Fibroblast of lung (primary cell): ENCODE measurements around the gene LTBP1. TPM values are rescaled to one million over a fixed set of nuclear protein-coding genes. Genes with fewer than 3 reads are reported as not detected.

ENCODE experiments used
- DNase-seq, 2 donors: peaks; one replicate each; pipeline versions ENCODE4 v3.0.0 to v3.0.0-alpha.2; 2010; ENCODE audit warnings: low read depth in 2 of 2
- H2AFZ ChIP-seq: 2 replicates; pipeline ENCODE4 v1.5.1; 2012; ENCODE audit warnings: low read length, control low read depth, inconsistent platforms
- H3K27ac ChIP-seq: 2 replicates; pipeline ENCODE4 v1.5.1; 2011; ENCODE audit warnings: low read length, control low read depth; ENCODE audit not compliant: insufficient read depth
- H3K27me3 ChIP-seq: 2 replicates; pipeline ENCODE4 v1.5.1; 2011; ENCODE audit warnings: mild to moderate bottlenecking, low read length; ENCODE audit not compliant: control insufficient read depth, insufficient read depth
- H3K36me3 ChIP-seq: 2 replicates; pipeline ENCODE4 v1.5.1; 2011; ENCODE audit warnings: low read length; ENCODE audit not compliant: control insufficient read depth, insufficient read depth
- H3K4me1 ChIP-seq: 2 replicates; pipeline ENCODE4 v1.5.1; 2011; ENCODE audit warnings: low read length; ENCODE audit not compliant: control insufficient read depth, insufficient read depth; ENCODE audit errors: extremely low read depth
- H3K4me2 ChIP-seq: 2 replicates; pipeline ENCODE4 v1.5.1; 2011; ENCODE audit warnings: low read length, control low read depth; ENCODE audit not compliant: insufficient read depth; ENCODE audit errors: extremely low read depth
- H3K4me3 ChIP-seq, 4 experiments: fragments of 200-600 bp in 1 of 4; sonication (generic) in 1 of 4; replicated peaks in 1 of 4; 2 replicates each; pipeline ENCODE4 v1.5.1; 2011 to 2016; ENCODE audit warnings: low read length in 4 of 4, low read depth in 3 of 4, mild to moderate bottlenecking in 3 of 4, control low read depth in 2 of 4, inconsistent platforms in 1 of 4, mixed read lengths in 1 of 4; ENCODE audit not compliant: insufficient read depth in 1 of 4; ENCODE audit errors: control extremely low read depth in 1 of 4
- H3K79me2 ChIP-seq: 2 replicates; pipeline ENCODE4 v1.5.1; 2012; ENCODE audit warnings: mild to moderate bottlenecking, low read length, inconsistent platforms; ENCODE audit not compliant: control insufficient read depth, insufficient read depth
- H3K9ac ChIP-seq: 2 replicates; pipeline ENCODE4 v1.5.1; 2011; ENCODE audit warnings: mild to moderate bottlenecking, low read length, control low read depth; ENCODE audit not compliant: insufficient read depth
- H3K9me3 ChIP-seq: 2 replicates; pipeline ENCODE4 v1.5.1; 2012; ENCODE audit warnings: low read depth, low read length; ENCODE audit not compliant: control insufficient read depth, insufficient read depth
- H4K20me1 ChIP-seq: 2 replicates; pipeline ENCODE4 v1.5.1; 2011; ENCODE audit warnings: low read length; ENCODE audit not compliant: control insufficient read depth, insufficient read depth; ENCODE audit errors: extremely low read depth
- CTCF ChIP-seq, 2 donors: IDR thresholded peaks in 1 of 2; conservative IDR thresholded peaks in 1 of 2; 1 replicate in 1 of 2; 2 replicates in 1 of 2; pipeline ENCODE4 v1.5.1; 2011 to 2012; ENCODE audit warnings: low read length in 2 of 2, control low read depth in 1 of 2, inconsistent platforms in 1 of 2, low read depth in 1 of 2, mild to moderate bottlenecking in 1 of 2
- EZH2 ChIP-seq: IDR thresholded peaks from 2 replicates; pipeline ENCODE4 v1.5.1; 2012; ENCODE audit warnings: low read length, control low read depth, mild to moderate bottlenecking; ENCODE audit errors: missing control alignments
- polyA plus RNA-seq, 2 donors: library from polyadenylated mRNA; depleted of rRNA in 1 of 2; stranded (reverse) in 1 of 2; unstranded in 1 of 2; fragments of >200 nt; gene quantifications; 2 replicates each; pipeline ENCODE4 v1.2.1, GENCODE V29; 2011 to 2012; ENCODE audit warnings: missing spikeins in 1 of 2
- total RNA-seq: library from RNA; depleted of rRNA; stranded (reverse); fragments of >200 nt; gene quantifications from 2 replicates; pipeline ENCODE4 v1.2.1, GENCODE V29; 2014

LTBP1 gene
- total and polyA plus RNA-seq, 2 donors (not counting 1 experiment from before 2014, with no cell fraction given), result 254 to 324 TPM

GRCh38 chr2:32960238-32960637 is 13.5 kb downstream of the LTBP1 start:
- no peaks in the 10 kb centered on the region for H3K27me3 ChIP-seq
- DNase-seq, result no peak
- TF ChIP-seq EZH2, result no peak
- TF ChIP-seq CTCF (conservative IDR thresholded peaks at IDR 0.05 in 1 of 2, IDR thresholded peaks at IDR 0.05 in 1 of 2; ENCODE audit: low read depth in 1 of 2, low read length in 2 of 2), result no peak
- H3K4me2 ChIP-seq, result no peak overlapping the region
- peaks cover 5% of the 10 kb centered on the region for H3K4me1 ChIP-seq
- H4K20me1 ChIP-seq, result no peaks in the 10 kb centered on the region
- no peak overlapping the region for H3K9ac ChIP-seq
- H2AFZ ChIP-seq, result no peak overlapping the region
- no peak overlapping the region for H3K27ac ChIP-seq
- no peak overlapping the region for H3K4me3 ChIP-seq
- no peaks in the 10 kb centered on the region for H3K79me2 ChIP-seq
- no peaks in the 10 kb centered on the region for H3K9me3 ChIP-seq
- H3K36me3 ChIP-seq, result no peaks in the 10 kb centered on the region

- H3K4me3 ChIP-seq, result no peak overlapping the region
- no peaks in the 10 kb centered on the region for H3K27me3 ChIP-seq
- no peaks in the 10 kb centered on the region for H3K9me3 ChIP-seq
- TF ChIP-seq CTCF (conservative IDR thresholded peaks at IDR 0.05 in 1 of 2, IDR thresholded peaks at IDR 0.05 in 1 of 2; ENCODE audit: low read depth in 1 of 2, low read length in 2 of 2) (no peak), EZH2 (no peak)
- no peak overlapping the region for H3K9ac ChIP-seq
- no peaks in the 10 kb centered on the region for H4K20me1 ChIP-seq
- H2AFZ ChIP-seq, result no peak overlapping the region
- H3K4me1 ChIP-seq, result peaks cover 5% of the 10 kb centered on the region
- H3K27ac ChIP-seq, result no peak overlapping the region
- H3K4me2 ChIP-seq, result no peak overlapping the region
- no peaks in the 10 kb centered on the region for H3K36me3 ChIP-seq
- no peak for DNase-seq
- no peaks in the 10 kb centered on the region for H3K79me2 ChIP-seq
These were observed 14.1 kb downstream of the LTBP1 start for GRCh38 chr2:32960647-32961403.

- TF ChIP-seq CTCF (conservative IDR thresholded peaks at IDR 0.05 in 1 of 2, IDR thresholded peaks at IDR 0.05 in 1 of 2; ENCODE audit: low read depth in 1 of 2, low read length in 2 of 2) (no peak), EZH2 (no peak)
- H3K4me1 ChIP-seq, result peaks cover 5% of the 10 kb centered on the region
- H3K4me3 ChIP-seq, result no peak overlapping the region
- no peak overlapping the region for H3K27ac ChIP-seq
- no peaks in the 10 kb centered on the region for H3K79me2 ChIP-seq
- H3K27me3 ChIP-seq, result no peaks in the 10 kb centered on the region
- H2AFZ ChIP-seq, result no peak overlapping the region
- H4K20me1 ChIP-seq, result no peaks in the 10 kb centered on the region
- H3K9me3 ChIP-seq, result no peaks in the 10 kb centered on the region
- H3K36me3 ChIP-seq, result no peaks in the 10 kb centered on the region
- no peak for DNase-seq
- H3K9ac ChIP-seq, result no peak overlapping the region
- no peak overlapping the region for H3K4me2 ChIP-seq
These were observed 15.9 kb downstream of the LTBP1 start for GRCh38 chr2:32962690-32963089.
